Measurements from ENCODE around the gene PTPRE. TPM values are rescaled to one million over a fixed set of nuclear protein-coding genes. Genes with fewer than 3 reads are reported as not detected.

The PTPRE gene
- total and polyA plus RNA-seq, 2 of the 4 experiments (the other 2 are of a cell fraction), result 0.34 to 0.54 TPM

DNA sequence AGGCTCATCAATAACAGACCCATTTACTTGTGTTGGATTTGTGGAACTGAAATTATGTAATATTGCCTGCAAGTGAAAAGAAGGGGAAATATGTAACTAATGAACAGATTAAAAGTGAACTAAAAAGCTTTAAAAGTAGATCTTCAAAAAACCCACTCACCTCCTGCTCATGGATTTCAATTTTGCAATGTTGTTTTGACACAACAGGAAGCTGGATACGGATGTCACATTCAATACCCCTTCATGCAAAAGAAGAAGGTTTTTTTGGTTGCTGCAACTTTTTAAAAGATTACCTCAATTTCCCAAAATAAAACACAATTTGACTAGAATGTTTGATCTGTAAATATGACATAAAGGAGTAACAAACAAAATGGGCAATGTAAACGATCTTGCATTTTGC is 216.0 kb downstream of the PTPRE start:
- Histone ChIP-seq H2AFZ (replicated peaks; ENCODE audit: low read length, poor library complexity) (no peak overlapping the region), H3K36me3 (ENCODE audit: control insufficient read depth, insufficient read depth, low read length) (no peaks in the 10 kb centered on the region; the same call in 1 of the 2 replicates), H2BK15ac (ENCODE audit: low read depth, low read length) (no peak overlapping the region), H3K18ac (ENCODE audit: low read depth, low read length) (no peak overlapping the region), H4K5ac (ENCODE audit: low read depth, low read length) (no peak overlapping the region), H3K9me3 (ENCODE audit: control insufficient read depth, insufficient read depth, low read length) (no peaks in the 10 kb centered on the region), H3K14ac (replicated peaks; ENCODE audit: low read depth, low read length) (no peak overlapping the region), H2AK9ac (replicated peaks; ENCODE audit: low read depth, low read length, poor library complexity) (no peak overlapping the region), H3K9me1 (ENCODE audit: insufficient read depth, low read length) (peaks cover 6% of the 10 kb centered on the region; the same call in 1 of the 2 replicates), H2BK5ac (ENCODE audit: low read depth, low read length, poor library complexity, severe bottlenecking) (no peak overlapping the region), H3K4me2 (ENCODE audit: low read depth, low read length) (no peak overlapping the region), H4K20me1 (ENCODE audit: insufficient read depth, low read length) (peaks cover 9% of the 10 kb centered on the region; the same call in 1 of the 2 replicates), H3K4ac (ENCODE audit: low read depth, low read length) (no peak overlapping the region), H4K91ac (ENCODE audit: insufficient read depth, low read depth, low read length) (no peak overlapping the region), H3K4me1 (ENCODE audit: control insufficient read depth, insufficient read depth, low read length) (peaks cover 6% of the 10 kb centered on the region; the same call in 1 of the 2 replicates), H2AK5ac (ENCODE audit: low read depth, low read length) (no peak overlapping the region), H3K23ac (ENCODE audit: low read depth, low read length) (0 out of 2 replicates have a peak overlapping the region, but pooled peaks have one; percentile 68), H3K27ac (ENCODE audit: insufficient read depth, low read length) (no peak overlapping the region), H2BK120ac (ENCODE audit: low read depth, low read length) (no peak overlapping the region), H3K56ac (ENCODE audit: extremely low read depth, insufficient read depth, low read length) (no peak overlapping the region), H3K79me1 (ENCODE audit: low read depth in 1 of 2, low read length in 2 of 2) (peaks cover 7 to 19% of the 10 kb centered on the region in 2 experiments), H3K9ac (ENCODE audit: low read depth, low read length) (no peak overlapping the region), H3K4me3 (ENCODE audit: insufficient read depth, low read depth, low read length) (no peak overlapping the region), H3K27me3 (ENCODE audit: control insufficient read depth, insufficient read depth, low read length) (no peaks in the 10 kb centered on the region), H2BK20ac (ENCODE audit: low read depth, low read length) (no peak overlapping the region), H4K8ac (ENCODE audit: low read depth in 2 of 2, low read length in 2 of 2) (no peak overlapping the region)
- TF ChIP-seq, protein P1, sequence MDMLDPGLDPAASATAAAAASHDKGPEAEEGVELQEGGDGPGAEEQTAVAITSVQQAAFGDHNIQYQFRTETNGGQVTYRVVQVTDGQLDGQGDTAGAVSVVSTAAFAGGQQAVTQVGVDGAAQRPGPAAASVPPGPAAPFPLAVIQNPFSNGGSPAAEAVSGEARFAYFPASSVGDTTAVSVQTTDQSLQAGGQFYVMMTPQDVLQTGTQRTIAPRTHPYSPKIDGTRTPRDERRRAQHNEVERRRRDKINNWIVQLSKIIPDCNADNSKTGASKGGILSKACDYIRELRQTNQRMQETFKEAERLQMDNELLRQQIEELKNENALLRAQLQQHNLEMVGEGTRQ (IDR thresholded peaks at IDR 0.05; ENCODE audit: low read depth, low read length), result no peak
- TF ChIP-seq NFE2L2 (IDR thresholded peaks at IDR 0.05; ENCODE audit: low read depth, low read length) (no peak), SMC3 (IDR thresholded peaks at IDR 0.05; ENCODE audit: low read depth, low read length) (no peak), FOS (IDR thresholded peaks at IDR 0.05; ENCODE audit: low read depth, low read length) (no peak), BHLHE40 (IDR thresholded peaks at IDR 0.05; ENCODE audit: low read depth, low read length) (no peak), CEBPB (IDR thresholded peaks at IDR 0.05; ENCODE audit: low read depth, low read length) (no peak), MAFK (IDR thresholded peaks at IDR 0.05; ENCODE audit: low read depth, low read length) (no peak), MXI1 (IDR thresholded peaks at IDR 0.05; ENCODE audit: borderline replicate concordance, low read depth, low read length) (no peak), MAZ (IDR thresholded peaks at IDR 0.05; ENCODE audit: borderline replicate concordance, low read depth, low read length) (no peak), RAD21 (IDR thresholded peaks at IDR 0.05; ENCODE audit: low read length) (no peak)
- TF ChIP-seq, protein P2, sequence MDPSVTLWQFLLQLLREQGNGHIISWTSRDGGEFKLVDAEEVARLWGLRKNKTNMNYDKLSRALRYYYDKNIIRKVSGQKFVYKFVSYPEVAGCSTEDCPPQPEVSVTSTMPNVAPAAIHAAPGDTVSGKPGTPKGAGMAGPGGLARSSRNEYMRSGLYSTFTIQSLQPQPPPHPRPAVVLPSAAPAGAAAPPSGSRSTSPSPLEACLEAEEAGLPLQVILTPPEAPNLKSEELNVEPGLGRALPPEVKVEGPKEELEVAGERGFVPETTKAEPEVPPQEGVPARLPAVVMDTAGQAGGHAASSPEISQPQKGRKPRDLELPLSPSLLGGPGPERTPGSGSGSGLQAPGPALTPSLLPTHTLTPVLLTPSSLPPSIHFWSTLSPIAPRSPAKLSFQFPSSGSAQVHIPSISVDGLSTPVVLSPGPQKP (IDR thresholded peaks at IDR 0.05; ENCODE audit: borderline replicate concordance, low read depth, low read length), result no peak
- TF ChIP-seq, protein P3, sequence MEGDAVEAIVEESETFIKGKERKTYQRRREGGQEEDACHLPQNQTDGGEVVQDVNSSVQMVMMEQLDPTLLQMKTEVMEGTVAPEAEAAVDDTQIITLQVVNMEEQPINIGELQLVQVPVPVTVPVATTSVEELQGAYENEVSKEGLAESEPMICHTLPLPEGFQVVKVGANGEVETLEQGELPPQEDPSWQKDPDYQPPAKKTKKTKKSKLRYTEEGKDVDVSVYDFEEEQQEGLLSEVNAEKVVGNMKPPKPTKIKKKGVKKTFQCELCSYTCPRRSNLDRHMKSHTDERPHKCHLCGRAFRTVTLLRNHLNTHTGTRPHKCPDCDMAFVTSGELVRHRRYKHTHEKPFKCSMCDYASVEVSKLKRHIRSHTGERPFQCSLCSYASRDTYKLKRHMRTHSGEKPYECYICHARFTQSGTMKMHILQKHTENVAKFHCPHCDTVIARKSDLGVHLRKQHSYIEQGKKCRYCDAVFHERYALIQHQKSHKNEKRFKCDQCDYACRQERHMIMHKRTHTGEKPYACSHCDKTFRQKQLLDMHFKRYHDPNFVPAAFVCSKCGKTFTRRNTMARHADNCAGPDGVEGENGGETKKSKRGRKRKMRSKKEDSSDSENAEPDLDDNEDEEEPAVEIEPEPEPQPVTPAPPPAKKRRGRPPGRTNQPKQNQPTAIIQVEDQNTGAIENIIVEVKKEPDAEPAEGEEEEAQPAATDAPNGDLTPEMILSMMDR (conservative IDR thresholded peaks at IDR 0.05; ENCODE audit: low read depth, low read length), result no peak
- in situ Hi-C loops (cut with MboI; ENCODE audit: low sequenced_read_pairs) (no loop called here), intact Hi-C loops (cut with micrococcal nuclease) (no loop called here), dilution Hi-C loops (cut with HindIII; ENCODE audit: low sequenced_read_pairs, unreplicated experiment) (no loop called here)
- no peak for ATAC-seq (ENCODE audit: low read depth)
- ChIA-PET CTCF (no interaction called here), POLR2A (ENCODE audit: unreplicated experiment) (no interaction called here)
- no peak for DNase-seq
- WGBS, 2 experiments (ENCODE audit: extremely low coverage in 2 of 2, insufficient read length in 1 of 2), result no CpG with 5 or more reads among the region's 2 CpGs
- BruUV-seq (replicated peaks), result no TSS peak
